GM12874 (cell line): ENCODE results near the gene LRRC23.

Source experiments
- CTCF ChIP-seq: IDR thresholded peaks from 2 replicates; pipeline ENCODE4 v1.5.1; 2011; ENCODE audit warnings: low read depth, mild to moderate bottlenecking, control low read depth, low read length, moderate library complexity; ENCODE audit not compliant: insufficient read depth

LRRC23 gene, protein sequence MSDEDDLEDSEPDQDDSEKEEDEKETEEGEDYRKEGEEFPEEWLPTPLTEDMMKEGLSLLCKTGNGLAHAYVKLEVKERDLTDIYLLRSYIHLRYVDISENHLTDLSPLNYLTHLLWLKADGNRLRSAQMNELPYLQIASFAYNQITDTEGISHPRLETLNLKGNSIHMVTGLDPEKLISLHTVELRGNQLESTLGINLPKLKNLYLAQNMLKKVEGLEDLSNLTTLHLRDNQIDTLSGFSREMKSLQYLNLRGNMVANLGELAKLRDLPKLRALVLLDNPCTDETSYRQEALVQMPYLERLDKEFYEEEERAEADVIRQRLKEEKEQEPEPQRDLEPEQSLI

DNA sequence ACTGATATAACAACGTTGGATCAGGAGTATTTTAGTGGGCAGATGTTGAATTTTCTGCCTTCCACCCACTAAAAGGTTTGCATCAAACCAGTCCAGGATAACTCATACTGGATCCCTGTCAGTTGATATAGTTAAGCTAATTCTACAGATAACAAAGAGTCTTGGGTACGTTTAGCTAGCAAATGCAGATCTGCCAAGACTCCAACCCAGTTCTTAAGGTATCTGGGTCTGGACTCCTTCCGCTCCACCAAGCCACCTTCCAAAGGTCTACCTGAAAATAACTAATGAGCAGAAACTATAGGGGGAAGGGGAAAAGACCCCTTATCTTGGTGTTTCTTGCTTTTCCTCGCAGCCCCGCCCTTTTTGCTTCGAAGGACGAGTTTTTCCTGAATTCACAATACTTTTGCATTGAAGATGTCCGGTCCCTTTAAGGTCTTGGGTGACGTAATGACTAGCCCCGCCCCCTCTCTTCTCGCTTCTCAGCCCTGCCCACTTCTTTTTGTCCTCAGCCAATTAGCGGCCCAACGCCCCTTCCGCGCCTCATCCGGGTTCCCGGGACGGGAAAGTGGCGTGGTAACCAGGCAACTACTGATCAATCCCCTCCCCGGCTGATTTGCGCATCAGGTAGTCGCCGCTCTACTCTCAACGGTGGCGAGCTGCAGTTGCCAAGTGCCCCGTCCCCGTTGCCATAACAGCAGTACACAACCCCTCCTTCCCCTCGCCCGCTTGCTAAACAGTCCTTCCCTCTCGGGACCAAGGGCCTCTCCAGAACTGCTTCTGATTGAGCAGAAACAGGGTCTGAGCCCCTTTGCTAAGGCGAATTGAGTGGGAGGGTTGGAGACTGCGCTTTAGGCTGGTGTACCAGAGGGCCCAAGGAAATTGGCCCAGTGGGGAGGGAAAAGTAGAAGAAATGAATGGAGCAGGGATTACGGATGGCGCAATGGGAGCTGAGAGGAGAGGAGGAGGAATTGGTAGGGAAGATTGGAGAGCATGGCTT, at the start of gene LRRC23:
TSS of gene LRRC23 (plus strand) at position 543 of the 997 bp plus-strand sequence. CDS start 812 bp downstream, outside the sequence.
- TF ChIP-seq CTCF = no peak

GRCh38 chr12:6855322-6855721, 49.3 kb upstream of the LRRC23 start:
- no peak for TF ChIP-seq CTCF

GRCh38 chr12:6858799-6859198, 45.8 kb upstream of the LRRC23 start:
- TF ChIP-seq CTCF = no peak

- TF ChIP-seq CTCF = no peak
Observed at GRCh38 chr12:6860116-6860515, 44.5 kb upstream of the LRRC23 start.

- TF ChIP-seq CTCF = no peak
Observed at GRCh38 chr12:6860942-6861341, 43.7 kb upstream of the LRRC23 start.

DNA sequence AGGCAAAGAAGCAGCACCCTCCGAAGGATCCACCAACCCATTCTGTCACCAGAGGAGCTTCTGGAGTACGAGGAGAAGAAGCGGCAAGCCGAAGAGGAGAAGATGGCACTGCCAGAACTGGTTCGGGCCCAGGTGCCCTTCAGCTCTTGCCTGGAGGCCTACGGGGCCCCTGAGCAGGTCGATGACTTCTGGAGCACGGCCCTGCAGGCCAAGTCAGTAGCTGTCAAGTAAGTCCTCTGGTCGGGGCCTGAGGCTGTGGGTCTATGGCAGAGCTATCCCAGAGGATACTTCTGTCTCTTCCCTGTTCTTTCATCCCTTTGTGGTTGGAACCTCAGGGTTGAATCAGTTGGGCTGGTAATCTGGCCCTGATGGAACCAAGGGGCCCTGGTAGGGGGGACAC, 43.2 kb upstream of the LRRC23 start:
- TF ChIP-seq CTCF = no peak

DNA sequence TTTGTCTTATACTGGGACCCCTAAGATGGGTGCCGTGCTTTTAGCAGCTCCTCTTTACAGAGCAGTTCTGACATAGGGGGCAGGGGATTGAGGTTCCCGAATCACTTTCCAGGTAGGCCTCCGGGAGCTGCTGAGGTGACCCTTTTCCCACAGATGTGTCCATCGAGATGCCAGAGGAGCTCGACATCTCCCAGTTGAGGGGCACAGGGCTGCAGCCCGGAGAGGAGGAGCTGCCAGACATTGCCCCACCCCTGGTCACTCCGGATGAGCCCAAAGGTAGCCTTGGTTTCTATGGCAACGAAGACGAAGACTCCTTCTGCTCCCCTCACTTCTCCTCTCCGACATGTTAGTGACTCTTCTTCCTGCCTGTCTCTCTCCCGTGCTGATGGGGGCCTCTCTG, 41.6 kb upstream of the LRRC23 start:
- no peak for TF ChIP-seq CTCF
